ENCODE measurements around the gene MLX. TPM values are rescaled to one million over a fixed set of nuclear protein-coding genes. Genes with fewer than 3 reads are reported as not detected.

Gene MLX
- total and polyA plus RNA-seq, 2 of the 8 experiments (the other 6 are each of a cell fraction or from before 2014, with no cell fraction given) = 27.0 to 27.5 TPM

GRCh38 chr17:42522263-42522790, 44.6 kb upstream of the MLX start:
- Histone ChIP-seq H4K91ac (replicated peaks; ENCODE audit: insufficient read length, low read length) (no peak overlapping the region), H3K9me3 (ENCODE audit: insufficient read depth in 2 of 2, low read depth in 1 of 2, low read length in 1 of 2) (no peaks in the 10 kb centered on the region), H3K23me2 (ENCODE audit: low read depth, low read length) (no peaks in the 10 kb centered on the region), H3K79me1 (ENCODE audit: low read depth, low read length) (no peaks in the 10 kb centered on the region), H2BK20ac (ENCODE audit: low read length) (no peak overlapping the region), H2BK120ac (replicated peaks; ENCODE audit: low read depth, low read length) (no peak overlapping the region), H3K56ac (replicated peaks; ENCODE audit: insufficient read length, low read depth, low read length) (no peak overlapping the region), H2BK5ac (ENCODE audit: low read depth, low read length) (no peak overlapping the region), H3K79me2 (ENCODE audit: control insufficient read depth in 1 of 2, insufficient read depth in 2 of 2, low read length in 2 of 2) (no peaks in the 10 kb centered on the region), H4K8ac (ENCODE audit: extremely low read depth, insufficient read depth, low read length) (no peak overlapping the region; the same call in 1 of the 2 replicates), H3K4me2 (ENCODE audit: insufficient read depth in 1 of 2, low read depth in 2 of 2, low read length in 2 of 2) (no peak overlapping the region), H4K5ac (ENCODE audit: insufficient read length, low read depth, low read length) (no peak overlapping the region), H4K20me1 (replicated peaks in 1 of 2; ENCODE audit: control insufficient read depth in 1 of 2, insufficient read depth in 2 of 2, low read length in 2 of 2) (peaks cover 2 to 7% of the 10 kb centered on the region in 2 experiments), H2BK12ac (ENCODE audit: low read depth, low read length) (no peak overlapping the region), H3K36me3 (ENCODE audit: control insufficient read depth in 2 of 4, insufficient read depth in 4 of 4, low read length in 3 of 4) (peaks cover 3 to 9% (median 5%) of the 10 kb centered on the region in 4 experiments; a peak in 5 of 8 replicates), H3K9ac (replicated peaks in 1 of 4; ENCODE audit: extremely low read depth in 1 of 4, low read depth in 3 of 4, low read length in 3 of 4) (no peak overlapping the region), H3K4ac (replicated peaks; ENCODE audit: insufficient read length, low read depth, low read length) (no peak overlapping the region), H2AK5ac (ENCODE audit: low read depth, low read length) (no peak overlapping the region), H3K27me3 (replicated peaks in 1 of 4; ENCODE audit: control insufficient read depth in 3 of 4, extremely low read depth in 1 of 4, insufficient read depth in 3 of 4, low read length in 3 of 4) (no peaks in the 10 kb centered on the region; a peak in 3 of 7 replicates), H3K18ac (ENCODE audit: extremely low read depth, low read length) (no peak overlapping the region), H2BK15ac (ENCODE audit: low read length) (no peak overlapping the region), H3K23ac (ENCODE audit: insufficient read length) (no peak overlapping the region), H3K4me3 (ENCODE audit: extremely low read depth in 1 of 4, insufficient read depth in 2 of 4, low read depth in 3 of 4, low read length in 4 of 4) (no peak overlapping the region), H3K27ac (ENCODE audit: low read depth, low read length) (no peak overlapping the region), H3K14ac (ENCODE audit: insufficient read length) (no peak overlapping the region), H3K4me1 (replicated peaks in 1 of 4; ENCODE audit: control insufficient read depth in 3 of 4, insufficient read depth in 4 of 4, low read length in 3 of 4) (peaks cover 6 to 18% (median 15%) of the 10 kb centered on the region in 4 experiments), H2AFZ (ENCODE audit: low read length) (no peak overlapping the region)
- POLR2A ChIA-PET (ENCODE audit: partially characterized antibody) = interaction anchor here (0.9 kb wide), 1 partner anchor 15 kb away, joined by 3 read pairs; no protein-coding TSS in a partner anchor
- TF ChIP-seq CREB1 (IDR thresholded peaks at IDR 0.05) (no peak), PHF8 (conservative IDR thresholded peaks at IDR 0.05; ENCODE audit: low read depth, low read length) (no peak), JUN (IDR thresholded peaks at IDR 0.05; ENCODE audit: low read depth, low read length) (no peak)
- DNase-seq (ENCODE audit: low read depth in 1 of 2, low spot score in 2 of 2) = no peak
- FAIRE-seq = no peak
- CTCF ChIA-PET (ENCODE audit: partially characterized antibody) = interaction anchor here (2.0 kb wide), 1 partner anchor 81 kb away, joined by 5 read pairs; no protein-coding TSS in a partner anchor
- 83% methylated on average over 9 of the region's 9 CpGs; no CpG with 5 or more reads in 1 of the 2 experiments for WGBS, 2 experiments (ENCODE audit: extremely low coverage in 1 of 2, insufficient coverage in 1 of 2, insufficient read length in 1 of 2, insufficient replicate concordance in 2 of 2, low coverage in 1 of 2, low lambda C conversion rate in 2 of 2, missing lambda C conversion rate in 1 of 2)
